Spleen (tissue), 7 donors: ENCODE measurements around the gene KIF26B.

Experiments used
- POLR2A ChIP-seq, 3 donors: fragments of 450-650 bp; IDR thresholded peaks; one replicate each; pipeline ENCODE4 v1.5.1; 2017; ENCODE audit warnings: antibody characterized with exemption in 3 of 3, mild to moderate bottlenecking in 1 of 3
- TF ChIP-seq, protein P1 (sequence below), 11 experiments: fragments of 200-600 bp in 7 of 11; fragments of 450-650 bp in 4 of 11; sonication (generic) in 4 of 11; IDR thresholded peaks in 8 of 11; conservative IDR thresholded peaks in 3 of 11; 1 replicate in 7 of 11; 2 replicates in 4 of 11; pipeline versions ENCODE4 v1.4.0 to v1.8.0; 2016 to 2021; ENCODE audit warnings: antibody characterized with exemption in 11 of 11, inconsistent platforms in 4 of 11, mild to moderate bottlenecking in 1 of 11
- donor health status: DM: no; HTN: no; CAD: no; lungs with moderate emphysema.
- donor health status: DM: no; HTN: no; CAD: no.
- donor health status: DM: no; HTN: no; CAD: no.

DNA sequence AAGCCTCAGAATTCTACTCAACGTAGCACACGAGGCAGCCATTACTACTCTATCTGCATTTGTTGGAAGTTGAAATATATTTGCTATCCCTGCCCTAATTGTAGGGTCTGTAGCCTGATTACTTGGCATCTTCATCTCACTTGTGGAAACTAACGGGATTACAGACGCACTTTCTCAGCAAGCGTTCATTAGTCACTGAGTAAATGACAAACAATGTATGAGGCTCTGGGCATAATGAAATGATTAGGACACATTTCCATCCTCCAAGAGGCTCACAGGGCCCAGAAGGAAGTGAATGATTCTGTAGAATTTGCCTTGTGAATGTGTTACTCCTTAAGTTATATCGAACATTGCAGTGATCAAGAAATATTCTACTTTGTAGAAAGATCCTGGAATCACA is 78.1 kb downstream of the KIF26B start:
- TF ChIP-seq, protein P1, sequence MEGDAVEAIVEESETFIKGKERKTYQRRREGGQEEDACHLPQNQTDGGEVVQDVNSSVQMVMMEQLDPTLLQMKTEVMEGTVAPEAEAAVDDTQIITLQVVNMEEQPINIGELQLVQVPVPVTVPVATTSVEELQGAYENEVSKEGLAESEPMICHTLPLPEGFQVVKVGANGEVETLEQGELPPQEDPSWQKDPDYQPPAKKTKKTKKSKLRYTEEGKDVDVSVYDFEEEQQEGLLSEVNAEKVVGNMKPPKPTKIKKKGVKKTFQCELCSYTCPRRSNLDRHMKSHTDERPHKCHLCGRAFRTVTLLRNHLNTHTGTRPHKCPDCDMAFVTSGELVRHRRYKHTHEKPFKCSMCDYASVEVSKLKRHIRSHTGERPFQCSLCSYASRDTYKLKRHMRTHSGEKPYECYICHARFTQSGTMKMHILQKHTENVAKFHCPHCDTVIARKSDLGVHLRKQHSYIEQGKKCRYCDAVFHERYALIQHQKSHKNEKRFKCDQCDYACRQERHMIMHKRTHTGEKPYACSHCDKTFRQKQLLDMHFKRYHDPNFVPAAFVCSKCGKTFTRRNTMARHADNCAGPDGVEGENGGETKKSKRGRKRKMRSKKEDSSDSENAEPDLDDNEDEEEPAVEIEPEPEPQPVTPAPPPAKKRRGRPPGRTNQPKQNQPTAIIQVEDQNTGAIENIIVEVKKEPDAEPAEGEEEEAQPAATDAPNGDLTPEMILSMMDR (IDR thresholded peaks at IDR 0.05 in 8 of 11, conservative IDR thresholded peaks at IDR 0.05 in 3 of 11): no peak
- TF ChIP-seq POLR2A (IDR thresholded peaks at IDR 0.05): no peak
